H1 (cell line): ENCODE data around the gene IL17RE. TPM values are rescaled to one million over a fixed set of nuclear protein-coding genes. Genes with fewer than 3 reads are reported as not detected.

Experiments
- CTCF ChIA-PET: fragments of 300-600 bp; sonication (Branson Sonifier 250); formaldehyde crosslinking; loops from one replicate; lab custom pipeline; 2021; ENCODE audit not compliant: partially characterized antibody; lab: Charles Lee
- POLR2A ChIA-PET: fragments of 300-600 bp; sonication (Branson Sonifier 250); formaldehyde crosslinking; loops from one replicate; lab custom pipeline; 2021; ENCODE audit warnings: inconsistent platforms; ENCODE audit not compliant: partially characterized antibody; lab: Charles Lee
- DNase-seq, 2 experiments: peaks; one replicate each; pipeline versions ENCODE4 v3.0.0 to v3.0.0-alpha.2; 2010 to 2022; ENCODE audit warnings: low spot score in 2 of 2, low read depth in 1 of 2, mixed read lengths in 1 of 2
- FAIRE-seq: peaks from 2 replicates; lab custom pipeline; 2011; peaks lifted over from hg19 to GRCh38; lab: Jason Lieb, UNC
- H2AFZ ChIP-seq: 2 replicates; pipeline ENCODE4 v1.8.1; 2012; ENCODE audit warnings: low read length, inconsistent platforms
- H2AK5ac ChIP-seq: 2 replicates; pipeline ENCODE4 v1.6.1; 2013; ENCODE audit warnings: low read depth, low read length
- H2BK120ac ChIP-seq: replicated peaks from 2 replicates; pipeline ENCODE3; 2013; ENCODE audit warnings: low read depth, low read length, inconsistent platforms
- H2BK12ac ChIP-seq: 2 replicates; pipeline ENCODE4 v1.6.1; 2013; ENCODE audit warnings: low read depth, low read length
- H2BK15ac ChIP-seq: 2 replicates; pipeline ENCODE4 v1.6.1; 2013; ENCODE audit warnings: low read length
- H2BK20ac ChIP-seq: 2 replicates; pipeline ENCODE4 v1.6.1; 2013; ENCODE audit warnings: low read length
- H2BK5ac ChIP-seq: 2 replicates; pipeline ENCODE4 v1.6.1; 2013; ENCODE audit warnings: low read depth, low read length
- H3K14ac ChIP-seq: 2 replicates; pipeline ENCODE4 v1.6.1; 2013; ENCODE audit warnings: inconsistent platforms; ENCODE audit not compliant: insufficient read length
- H3K18ac ChIP-seq: 2 replicates; pipeline ENCODE4 v1.6.1; 2013; ENCODE audit warnings: low read length; ENCODE audit errors: extremely low read depth
- H3K23ac ChIP-seq: 2 replicates; pipeline ENCODE4 v1.6.1; 2013; ENCODE audit warnings: inconsistent platforms; ENCODE audit not compliant: insufficient read length
- H3K23me2 ChIP-seq: 2 replicates; pipeline ENCODE4 v1.6.1; 2013; ENCODE audit warnings: low read depth, low read length
- H3K27ac ChIP-seq: 2 replicates; pipeline ENCODE4 v1.6.1; 2011; ENCODE audit warnings: low read depth, low read length, inconsistent platforms
- H3K27me3 ChIP-seq, 4 experiments: replicated peaks in 1 of 4; 1 replicate in 1 of 4; 2 replicates in 3 of 4; pipeline versions ENCODE4 v1.6.1 to v1.8.1; 2011 to 2013; ENCODE audit warnings: low read length in 3 of 4, mild to moderate bottlenecking in 3 of 4, inconsistent platforms in 2 of 4, mixed read lengths in 2 of 4, moderate library complexity in 1 of 4; ENCODE audit not compliant: control insufficient read depth in 3 of 4, insufficient read depth in 3 of 4; ENCODE audit errors: extremely low read depth in 1 of 4
- H3K36me3 ChIP-seq, 4 experiments: 2 replicates each; pipeline versions ENCODE4 v1.6.1 to v1.8.1; 2011 to 2013; ENCODE audit warnings: mild to moderate bottlenecking in 4 of 4, low read length in 3 of 4, moderate library complexity in 2 of 4, control low read depth in 1 of 4, inconsistent platforms in 1 of 4; ENCODE audit not compliant: insufficient read depth in 4 of 4, control insufficient read depth in 2 of 4
- H3K4ac ChIP-seq: replicated peaks from 2 replicates; pipeline ENCODE3; 2013; ENCODE audit warnings: low read length, low read depth, mixed read lengths, inconsistent platforms; ENCODE audit not compliant: insufficient read length
- H3K4me1 ChIP-seq, 4 experiments: replicated peaks in 1 of 4; 1 replicate in 1 of 4; 2 replicates in 3 of 4; pipeline versions ENCODE4 v1.6.1 to v1.8.1; 2011 to 2013; ENCODE audit warnings: low read length in 3 of 4, inconsistent platforms in 2 of 4, mixed read lengths in 1 of 4; ENCODE audit not compliant: insufficient read depth in 4 of 4, control insufficient read depth in 3 of 4
- H3K4me2 ChIP-seq, 2 experiments: 2 replicates each; pipeline versions ENCODE4 v1.6.1 to v1.8.1; 2011 to 2013; ENCODE audit warnings: low read depth in 2 of 2, low read length in 2 of 2, control low read depth in 1 of 2, inconsistent platforms in 1 of 2, mild to moderate bottlenecking in 1 of 2; ENCODE audit not compliant: insufficient read depth in 1 of 2
- H3K4me3 ChIP-seq, 4 experiments: fragments of 200-600, 300-600 bp in 1 of 4; sonication (generic), shearing (Covaris generic), sonication (Bioruptor Twin) in 1 of 4; 2 replicates each; pipeline versions ENCODE4 v1.5.1 to v1.8.1; 2011 to 2016; ENCODE audit warnings: low read length in 4 of 4, low read depth in 3 of 4, control low read depth in 2 of 4, inconsistent platforms in 2 of 4, mild to moderate bottlenecking in 2 of 4, mixed read lengths in 1 of 4, moderate library complexity in 1 of 4; ENCODE audit not compliant: insufficient read depth in 2 of 4; ENCODE audit errors: extremely low read depth in 1 of 4
- H3K56ac ChIP-seq: replicated peaks from 2 replicates; pipeline ENCODE3; 2013; ENCODE audit warnings: low read depth, mild to moderate bottlenecking, mixed read lengths, low read length, inconsistent platforms; ENCODE audit not compliant: insufficient read length
- H3K79me1 ChIP-seq: 2 replicates; pipeline ENCODE4 v1.6.1; 2013; ENCODE audit warnings: low read depth, low read length, control low read depth
- H3K79me2 ChIP-seq, 2 experiments: 2 replicates each; pipeline versions ENCODE4 v1.6.1 to v1.8.1; 2012 to 2013; ENCODE audit warnings: low read length in 2 of 2, mild to moderate bottlenecking in 2 of 2, inconsistent platforms in 1 of 2; ENCODE audit not compliant: insufficient read depth in 2 of 2, control insufficient read depth in 1 of 2
- H3K9ac ChIP-seq, 4 experiments: replicated peaks in 1 of 4; 1 replicate in 1 of 4; 2 replicates in 3 of 4; pipeline versions ENCODE4 v1.6.1 to v1.8.1; 2011 to 2013; ENCODE audit warnings: low read depth in 3 of 4, low read length in 3 of 4, control low read depth in 2 of 4, mild to moderate bottlenecking in 2 of 4, moderate library complexity in 2 of 4, inconsistent platforms in 1 of 4; ENCODE audit errors: extremely low read depth in 1 of 4
- H3K9me3 ChIP-seq, 2 experiments: 2 replicates each; pipeline versions ENCODE4 v1.6.1 to v1.8.1; 2012 to 2013; ENCODE audit warnings: mild to moderate bottlenecking in 2 of 2, moderate library complexity in 2 of 2, control low read depth in 1 of 2, inconsistent platforms in 1 of 2, low read depth in 1 of 2, low read length in 1 of 2, mixed read lengths in 1 of 2; ENCODE audit not compliant: insufficient read depth in 2 of 2
- H4K20me1 ChIP-seq, 2 experiments: replicated peaks in 1 of 2; 2 replicates each; pipeline versions ENCODE3 to v1.8.1; 2011 to 2013; ENCODE audit warnings: inconsistent platforms in 2 of 2, low read length in 2 of 2, mild to moderate bottlenecking in 1 of 2; ENCODE audit not compliant: insufficient read depth in 2 of 2, control insufficient read depth in 1 of 2
- H4K5ac ChIP-seq: 2 replicates; pipeline ENCODE4 v1.6.1; 2013; ENCODE audit warnings: low read length, low read depth, mixed read lengths, inconsistent platforms; ENCODE audit not compliant: insufficient read length
- H4K8ac ChIP-seq: 2 replicates; pipeline ENCODE4 v1.8.0; 2013; ENCODE audit warnings: mild to moderate bottlenecking, moderate library complexity, low read length, inconsistent platforms; ENCODE audit not compliant: insufficient read depth; ENCODE audit errors: extremely low read depth
- H4K91ac ChIP-seq: replicated peaks from 2 replicates; pipeline ENCODE3; 2013; ENCODE audit warnings: low read length, mixed read lengths, inconsistent platforms; ENCODE audit not compliant: insufficient read length
- ATF2 ChIP-seq: IDR thresholded peaks from 2 replicates; pipeline ENCODE4 v1.6.1; 2012; ENCODE audit warnings: low read length, inconsistent platforms
- CHD2 ChIP-seq: IDR thresholded peaks from 2 replicates; pipeline ENCODE4 v1.6.1; 2012; ENCODE audit warnings: low read length, improper control_type of control experiment
- PHF8 ChIP-seq: fragments of 200-600 bp; sonication (generic); conservative IDR thresholded peaks from 2 replicates; pipeline ENCODE4 v1.7.1; 2012; ENCODE audit warnings: low read depth, mild to moderate bottlenecking, inconsistent platforms, low read length, moderate library complexity
- SIX5 ChIP-seq: IDR thresholded peaks from 2 replicates; pipeline ENCODE4 v1.6.1; 2011; ENCODE audit warnings: mild to moderate bottlenecking, low read depth, low read length
- SP1 ChIP-seq: IDR thresholded peaks from 2 replicates; pipeline ENCODE4 v1.6.1; 2011; ENCODE audit warnings: low read depth, low read length
- WGBS, 2 experiments: shearing (Covaris generic) in 1 of 2; methylation state at CpG; one replicate each; pipeline versions ENCODE4 v1.1.6 to v1.1.7; 2013 to 2015; ENCODE audit warnings: low lambda C conversion rate in 2 of 2, mixed read lengths in 2 of 2, inconsistent platforms in 1 of 2, low coverage in 1 of 2, missing lambda C conversion rate in 1 of 2; ENCODE audit not compliant: insufficient replicate concordance in 2 of 2, insufficient coverage in 1 of 2, insufficient read length in 1 of 2; ENCODE audit errors: extremely low coverage in 1 of 2, missing lambda C conversion rate in 1 of 2; 5-methylcytosine and 5-hydroxymethylcytosine counted together
- polyA plus RNA-seq, 7 experiments: library from polyadenylated mRNA; depleted of rRNA in 3 of 7; stranded (reverse) in 5 of 7; unstranded in 2 of 7; fragments of >200 nt in 5 of 7; fragments of 200-250 nt in 2 of 7; gene quantifications; 1 replicate in 5 of 7; 2 replicates in 1 of 7; 4 replicates in 1 of 7; pipeline versions ENCODE4 v1.2.1 to v1.2.3, GENCODE V29; 2011 to 2013; ENCODE audit warnings: missing spikeins in 2 of 7, mixed read lengths in 2 of 7
- total RNA-seq: library from RNA; stranded (reverse); fragmentation: NEBNext Ultra II Directional; extraction: Animal tissue kit (Norgen Biotek cat#: 25700); gene quantifications from 2 replicates; pipeline ENCODE4 v1.2.1, GENCODE V29; 2021

IL17RE gene
- total and polyA plus RNA-seq, 2 of the 8 experiments (the other 6 are each of a cell fraction or from before 2014, with no cell fraction given) = 3.4 to 4.9 TPM

GRCh38 chr3:9864200-9864927 lies 38.3 kb upstream of the IL17RE start:
- no peaks in the 10 kb centered on the region for H3K9me3 ChIP-seq
- no peaks in the 10 kb centered on the region for H3K79me1 ChIP-seq
- H2BK120ac ChIP-seq = no peak overlapping the region
- ChIA-PET POLR2A (interaction anchor here (0.6 to 1.2 kb wide), 3 partner anchors 82 to 437 kb away, joined by 3 to 4 read pairs (median 3); no protein-coding TSS in a partner anchor), CTCF (interaction anchor here (0.7 to 1.7 kb wide), 11 partner anchors 14 to 85 kb away, joined by 3 to 9 read pairs (median 3); partner anchors contain the start of genes CIDEC, CRELD1 and IL17RC)
- no peaks in the 10 kb centered on the region for H3K79me2 ChIP-seq
- no peaks in the 10 kb centered on the region for H3K36me3 ChIP-seq
- H3K18ac ChIP-seq = no peak overlapping the region
- H2BK5ac ChIP-seq = no peak overlapping the region
- DNase-seq (no peak), FAIRE-seq (no peak)
- no peak overlapping the region for H3K4ac ChIP-seq
- H3K9ac ChIP-seq = no peak overlapping the region
- no peak overlapping the region for H2BK20ac ChIP-seq
- H2AK5ac ChIP-seq = no peak overlapping the region
- H3K27me3 ChIP-seq = peaks cover 0 to 12% (median 4%) of the 10 kb centered on the region in 4 experiments; a peak in 3 of 7 replicates
- H3K56ac ChIP-seq = no peak overlapping the region
- no peak overlapping the region for H3K27ac ChIP-seq
- H2BK12ac ChIP-seq = no peak overlapping the region
- H4K5ac ChIP-seq = no peak overlapping the region
- H4K91ac ChIP-seq = no peak overlapping the region
- H3K4me2 ChIP-seq = no peak overlapping the region
- H2AFZ ChIP-seq = no peak overlapping the region
- H3K23me2 ChIP-seq = peaks cover 4% of the 10 kb centered on the region; the same call in 1 of the 2 replicates
- H2BK15ac ChIP-seq = no peak overlapping the region
- no peaks in the 10 kb centered on the region for H4K20me1 ChIP-seq
- 91% methylated on average over 16 of the region's 16 CpGs; no CpG with 5 or more reads in 1 of the 2 experiments for WGBS, 2 experiments
- no peak overlapping the region for H4K8ac ChIP-seq
- H3K4me1 ChIP-seq = peaks cover 0 to 5% (median 3%) of the 10 kb centered on the region in 4 experiments; a peak in 6 of 7 replicates
- H3K4me3 ChIP-seq = no peak overlapping the region
- no peak for TF ChIP-seq CHD2
- TF ChIP-seq ATF2 = no peak
- no peak for TF ChIP-seq SP1
- no peak for TF ChIP-seq SIX5
- TF ChIP-seq PHF8 = no peak
- no peak overlapping the region for H3K14ac ChIP-seq
- no peak overlapping the region for H3K23ac ChIP-seq
